Upper lobe of right lung (tissue), 1 donor: Measurements from ENCODE around the gene ANKRD13B. TPM values are rescaled to one million over a fixed set of nuclear protein-coding genes. Genes with fewer than 3 reads are reported as not detected.

ENCODE experiments used
- ATAC-seq: fragments of 200-7000 bp; cut with Tn5 transposase; one replicate; pipeline ENCODE4 v1.9.1; 2020; ENCODE audit warnings: mild to moderate bottlenecking, moderate library complexity
- DNase-seq: peaks from one replicate; pipeline ENCODE4 v3.0.0-alpha.2; 2020
- H3K27ac ChIP-seq: fragments of 200-600 bp; one replicate; pipeline ENCODE4 v1.8.0; 2022
- H3K27me3 ChIP-seq: fragments of 200-600 bp; one replicate; pipeline ENCODE4 v1.8.0; 2022; ENCODE audit warnings: mild to moderate bottlenecking
- H3K36me3 ChIP-seq: fragments of 200-600 bp; one replicate; pipeline ENCODE4 v1.8.0; 2022
- H3K4me1 ChIP-seq: fragments of 200-600 bp; one replicate; pipeline ENCODE4 v1.8.0; 2022
- H3K4me3 ChIP-seq: fragments of 200-600 bp; one replicate; pipeline ENCODE4 v1.8.0; 2022; ENCODE audit warnings: mild to moderate bottlenecking
- H3K9me3 ChIP-seq: fragments of 200-600 bp; one replicate; pipeline ENCODE4 v1.8.0; 2022
- intact Hi-C: fragments of 100-400 bp; cut with DNase I; formaldehyde crosslinking; loops from one replicate; pipeline ENCODE4 v1.11.0; 2022
- total RNA-seq: library from RNA; stranded (reverse); fragmentation: NEBNext Ultra II Directional; extraction: Animal tissue kit (Norgen Biotek cat#: 25700); gene quantifications from one replicate; pipeline ENCODE4 v1.2.1, GENCODE V29; 2021
- TF ChIP-seq, protein P1 (sequence below): fragments of 200-600 bp; IDR thresholded peaks from one replicate; pipeline ENCODE4 v1.8.0; 2022; ENCODE audit warnings: antibody characterized with exemption
- donor health status: DM: no; HTN: yes; CAD: no; lungs with severe emphysema.

Gene ANKRD13B
- total RNA-seq, 1 donor from 2014 or later: 6.8 TPM

DNA sequence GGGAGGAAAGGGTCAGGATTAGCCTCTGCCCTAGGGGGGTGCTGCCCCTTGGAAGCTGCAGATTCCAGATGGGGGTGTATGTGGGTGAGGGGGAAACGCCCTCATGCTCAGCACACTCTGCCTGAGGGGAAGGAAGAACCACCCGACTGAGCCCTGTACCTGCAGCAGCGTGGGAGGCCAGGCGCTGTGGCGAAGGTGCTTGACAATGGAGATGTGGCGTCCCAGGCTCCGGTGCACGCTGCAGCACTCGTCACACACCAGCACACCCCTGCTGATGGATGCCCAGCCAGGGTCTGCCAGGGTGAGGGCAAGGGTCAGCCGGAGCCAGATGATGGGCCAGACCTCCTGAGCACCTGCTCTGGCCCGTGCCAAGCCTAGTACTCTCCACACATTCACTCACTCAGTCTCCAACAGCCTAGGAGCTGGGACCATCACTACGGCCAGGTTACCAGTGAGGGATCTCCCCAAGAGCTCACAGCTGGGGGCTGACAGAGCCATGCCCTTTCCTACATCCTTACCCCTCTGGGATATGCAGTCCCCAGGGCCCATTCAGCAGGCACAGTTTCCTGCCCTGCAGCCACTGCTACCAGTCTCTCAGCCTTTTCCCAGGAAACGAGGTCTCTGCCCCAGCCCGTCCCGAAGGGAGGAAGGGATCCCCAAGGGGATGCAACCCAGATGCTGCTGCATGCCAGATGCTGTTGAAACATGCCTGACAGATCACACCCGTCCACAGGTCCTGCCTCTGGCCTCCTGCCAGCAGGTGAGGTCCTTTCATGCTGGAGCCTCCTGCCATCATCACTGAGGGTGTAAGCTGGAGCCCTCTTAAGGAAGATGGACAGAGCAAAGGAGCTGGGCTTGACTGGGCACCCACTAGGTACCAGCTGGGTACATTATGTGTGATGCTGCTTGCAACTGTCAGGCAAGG, 9.3 kb upstream of the ANKRD13B start:
- Histone ChIP-seq H3K27ac (peak overlapping the region; percentile 73), H3K4me1 (peaks cover 30% of the 10 kb centered on the region), H3K36me3 (peaks cover 22% of the 10 kb centered on the region), H3K4me3 (no peak overlapping the region), H3K9me3 (no peaks in the 10 kb centered on the region), H3K27me3 (no peaks in the 10 kb centered on the region)
- DNase-seq: no peak
- intact Hi-C loops: no loop called here
- no peak for ATAC-seq
- TF ChIP-seq, protein P1, sequence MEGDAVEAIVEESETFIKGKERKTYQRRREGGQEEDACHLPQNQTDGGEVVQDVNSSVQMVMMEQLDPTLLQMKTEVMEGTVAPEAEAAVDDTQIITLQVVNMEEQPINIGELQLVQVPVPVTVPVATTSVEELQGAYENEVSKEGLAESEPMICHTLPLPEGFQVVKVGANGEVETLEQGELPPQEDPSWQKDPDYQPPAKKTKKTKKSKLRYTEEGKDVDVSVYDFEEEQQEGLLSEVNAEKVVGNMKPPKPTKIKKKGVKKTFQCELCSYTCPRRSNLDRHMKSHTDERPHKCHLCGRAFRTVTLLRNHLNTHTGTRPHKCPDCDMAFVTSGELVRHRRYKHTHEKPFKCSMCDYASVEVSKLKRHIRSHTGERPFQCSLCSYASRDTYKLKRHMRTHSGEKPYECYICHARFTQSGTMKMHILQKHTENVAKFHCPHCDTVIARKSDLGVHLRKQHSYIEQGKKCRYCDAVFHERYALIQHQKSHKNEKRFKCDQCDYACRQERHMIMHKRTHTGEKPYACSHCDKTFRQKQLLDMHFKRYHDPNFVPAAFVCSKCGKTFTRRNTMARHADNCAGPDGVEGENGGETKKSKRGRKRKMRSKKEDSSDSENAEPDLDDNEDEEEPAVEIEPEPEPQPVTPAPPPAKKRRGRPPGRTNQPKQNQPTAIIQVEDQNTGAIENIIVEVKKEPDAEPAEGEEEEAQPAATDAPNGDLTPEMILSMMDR: no peak

DNA sequence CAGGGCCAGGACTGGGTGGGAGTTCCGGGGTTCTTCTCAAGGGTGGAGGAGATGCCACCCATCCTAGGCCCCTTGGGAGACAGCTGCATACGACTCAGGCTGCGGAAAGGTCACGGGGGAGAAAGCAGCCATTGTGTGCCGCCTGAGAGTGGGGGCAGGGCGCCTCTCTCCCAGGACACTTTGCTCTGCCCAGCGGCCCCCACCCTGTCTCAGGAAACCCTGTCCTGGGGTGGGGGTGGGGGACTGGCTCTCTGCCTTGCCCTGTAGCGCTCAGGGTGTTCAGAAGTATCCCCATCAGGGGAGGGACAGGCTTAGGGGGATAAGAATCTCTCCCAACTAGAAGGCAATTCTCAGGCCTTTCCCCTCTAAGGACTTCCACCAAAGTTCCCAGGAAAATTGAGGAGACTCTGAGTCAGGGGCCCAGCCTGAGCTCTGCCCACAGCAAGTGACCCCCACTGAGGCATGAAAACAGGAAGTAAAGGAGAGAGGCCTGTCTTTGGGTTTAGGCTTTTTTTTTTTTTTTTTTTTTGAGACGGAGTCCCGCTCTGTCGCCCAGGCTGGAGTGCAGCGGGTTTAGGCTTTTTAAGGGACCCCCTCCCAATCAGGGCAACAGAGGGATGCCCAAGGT, 8.4 kb upstream of the ANKRD13B start:
- peak; percentile 67 for DNase-seq
- peaks cover 30% of the 10 kb centered on the region for H3K4me1 ChIP-seq
- intact Hi-C loops: no loop called here
- no peaks in the 10 kb centered on the region for H3K27me3 ChIP-seq
- peak overlapping the region; percentile 11 for H3K4me3 ChIP-seq
- H3K36me3 ChIP-seq: peaks cover 22% of the 10 kb centered on the region
- H3K9me3 ChIP-seq: no peaks in the 10 kb centered on the region
- peak overlapping the region; percentile 73 for H3K27ac ChIP-seq
- TF ChIP-seq, protein P1: no peak
- ATAC-seq: no peak

DNA sequence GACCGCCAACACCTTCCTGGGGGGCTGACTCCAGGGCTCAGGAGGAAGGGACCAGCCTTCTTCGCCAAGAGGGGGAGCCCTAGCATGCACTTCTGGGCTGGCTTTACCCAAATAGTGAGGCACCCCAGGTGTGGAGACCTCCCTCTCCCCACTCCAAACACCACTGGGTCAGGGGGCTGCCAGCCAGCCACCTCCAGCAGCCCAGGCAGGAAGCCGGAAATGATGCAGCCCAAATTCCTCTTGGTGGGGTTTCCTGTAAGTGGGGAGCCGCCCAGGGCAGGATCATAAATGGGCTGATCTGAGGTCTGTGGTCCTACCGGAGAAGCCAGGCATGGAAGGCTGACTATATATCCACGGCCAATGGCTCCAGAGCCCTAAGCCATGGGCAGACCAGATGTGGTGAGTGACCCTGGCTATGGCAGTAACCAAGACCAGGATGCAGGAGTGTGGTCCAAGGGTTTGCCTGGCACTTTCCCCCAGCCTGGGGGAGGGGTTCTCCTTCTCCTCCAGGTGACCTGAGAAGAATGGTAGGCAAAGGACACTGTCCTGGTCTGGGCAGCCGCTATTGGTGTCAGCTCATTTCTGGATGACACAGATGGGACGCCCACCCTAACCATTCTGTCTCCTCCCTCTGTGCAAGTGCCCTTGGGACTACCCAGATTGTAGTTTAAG, 7.7 kb upstream of the ANKRD13B start:
- no peak for ATAC-seq
- DNase-seq: no peak
- H3K9me3 ChIP-seq: no peaks in the 10 kb centered on the region
- peaks cover 22% of the 10 kb centered on the region for H3K36me3 ChIP-seq
- TF ChIP-seq, protein P1: peak; percentile 17
- peaks cover 36% of the 10 kb centered on the region for H3K4me1 ChIP-seq
- H3K27ac ChIP-seq: peak overlapping the region; percentile 73
- no peaks in the 10 kb centered on the region for H3K27me3 ChIP-seq
- peak overlapping the region; percentile 43 for H3K4me3 ChIP-seq
- intact Hi-C loops: no loop called here

DNA sequence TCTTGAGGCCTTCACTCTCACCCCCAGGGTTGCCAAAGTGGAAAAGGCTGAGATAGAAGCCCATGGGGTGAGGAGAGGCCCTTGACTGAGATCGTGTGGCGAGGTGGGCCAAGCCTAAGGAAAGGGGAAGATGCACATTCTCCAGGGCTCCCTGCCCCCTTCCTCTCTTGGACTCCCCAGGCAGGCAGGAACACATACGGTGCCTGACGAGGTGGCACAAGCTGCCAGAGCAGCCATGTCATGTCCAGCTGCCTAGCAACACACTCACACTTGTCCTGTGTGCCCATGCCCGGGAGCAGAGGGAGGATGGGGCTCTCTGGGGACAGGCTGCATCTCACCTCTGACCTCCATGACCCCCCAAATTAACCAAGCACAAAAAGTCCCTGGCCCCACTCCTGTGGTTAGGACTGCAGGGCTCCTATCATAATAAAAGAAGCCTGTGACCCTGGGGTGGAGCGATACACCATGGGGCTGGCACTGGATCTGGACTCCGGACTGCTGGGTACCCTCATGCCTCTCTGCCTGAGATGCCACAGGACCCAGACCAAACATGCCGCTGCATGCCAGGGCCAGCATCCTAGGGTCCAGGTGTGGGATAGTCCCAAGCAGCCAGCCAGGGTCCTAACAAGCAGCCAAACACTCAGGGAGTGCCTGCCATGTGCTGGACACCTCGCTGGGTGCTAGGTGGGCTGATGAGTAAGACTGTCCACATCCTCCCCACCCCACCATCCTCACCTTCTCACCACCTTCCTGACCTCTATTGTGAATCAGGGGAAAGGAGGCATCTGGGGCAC, 6.1 kb upstream of the ANKRD13B start:
- H3K27ac ChIP-seq: peak overlapping the region; percentile 73
- H3K4me3 ChIP-seq: peak overlapping the region; percentile 43
- no peaks in the 10 kb centered on the region for H3K9me3 ChIP-seq
- DNase-seq: no peak
- ATAC-seq: no peak
- H3K4me1 ChIP-seq: peaks cover 49% of the 10 kb centered on the region
- H3K36me3 ChIP-seq: peaks cover 8% of the 10 kb centered on the region
- TF ChIP-seq, protein P1: no peak
- intact Hi-C loops: no loop called here
- no peaks in the 10 kb centered on the region for H3K27me3 ChIP-seq

DNA sequence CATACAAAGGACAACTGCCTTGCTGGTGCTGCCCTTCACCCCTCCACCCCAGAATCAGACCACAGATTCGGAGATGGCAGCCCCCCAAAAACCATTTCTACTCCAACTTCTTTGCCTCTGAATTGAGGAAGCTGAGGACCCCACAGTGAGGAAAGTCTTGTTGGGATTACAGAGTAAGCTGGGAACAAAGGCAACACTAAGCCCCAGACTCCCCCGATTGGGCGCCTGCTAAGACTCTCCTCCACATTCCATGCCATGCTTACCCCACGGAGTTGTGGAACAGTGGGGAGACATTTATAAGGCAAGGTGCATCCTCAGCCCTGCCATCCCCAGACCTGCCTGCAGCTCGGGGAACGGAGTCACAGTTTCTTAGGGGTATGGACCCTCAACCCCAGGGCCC, 5.3 kb upstream of the ANKRD13B start:
- H3K9me3 ChIP-seq: no peaks in the 10 kb centered on the region
- H3K4me3 ChIP-seq: peak overlapping the region; percentile 77
- peak overlapping the region; percentile 79 for H3K27ac ChIP-seq
- H3K4me1 ChIP-seq: peaks cover 56% of the 10 kb centered on the region
- ATAC-seq (no peak), DNase-seq (no peak)
- H3K36me3 ChIP-seq: peaks cover 1% of the 10 kb centered on the region
- no peaks in the 10 kb centered on the region for H3K27me3 ChIP-seq
- intact Hi-C loops: no loop called here
- TF ChIP-seq, protein P1: no peak
